Rectal smooth muscle tissue (tissue), 1 donor: ENCODE measurements around the gene CRYGN.
A peak's percentile ranks its signal among the peaks of the same experiment; 100 is the strongest.

Experiments
- H3K27ac ChIP-seq: one replicate; pipeline ENCODE4 v1.7.0; 2013; ENCODE audit warnings: low read depth, low read length, inconsistent platforms
- H3K27me3 ChIP-seq: one replicate; pipeline ENCODE4 v1.7.0; 2013; ENCODE audit warnings: low read length; ENCODE audit not compliant: control insufficient read depth, insufficient read depth
- H3K36me3 ChIP-seq: one replicate; pipeline ENCODE4 v1.7.0; 2013; ENCODE audit warnings: low read length; ENCODE audit not compliant: control insufficient read depth, insufficient read depth
- H3K4me1 ChIP-seq: one replicate; pipeline ENCODE4 v1.7.0; 2013; ENCODE audit warnings: low read length; ENCODE audit not compliant: control insufficient read depth, insufficient read depth
- H3K4me3 ChIP-seq: one replicate; pipeline ENCODE4 v1.7.0; 2013; ENCODE audit warnings: low read length
- H3K9ac ChIP-seq: one replicate; pipeline ENCODE4 v1.7.0; 2013; ENCODE audit warnings: low read length

CRYGN gene

DNA sequence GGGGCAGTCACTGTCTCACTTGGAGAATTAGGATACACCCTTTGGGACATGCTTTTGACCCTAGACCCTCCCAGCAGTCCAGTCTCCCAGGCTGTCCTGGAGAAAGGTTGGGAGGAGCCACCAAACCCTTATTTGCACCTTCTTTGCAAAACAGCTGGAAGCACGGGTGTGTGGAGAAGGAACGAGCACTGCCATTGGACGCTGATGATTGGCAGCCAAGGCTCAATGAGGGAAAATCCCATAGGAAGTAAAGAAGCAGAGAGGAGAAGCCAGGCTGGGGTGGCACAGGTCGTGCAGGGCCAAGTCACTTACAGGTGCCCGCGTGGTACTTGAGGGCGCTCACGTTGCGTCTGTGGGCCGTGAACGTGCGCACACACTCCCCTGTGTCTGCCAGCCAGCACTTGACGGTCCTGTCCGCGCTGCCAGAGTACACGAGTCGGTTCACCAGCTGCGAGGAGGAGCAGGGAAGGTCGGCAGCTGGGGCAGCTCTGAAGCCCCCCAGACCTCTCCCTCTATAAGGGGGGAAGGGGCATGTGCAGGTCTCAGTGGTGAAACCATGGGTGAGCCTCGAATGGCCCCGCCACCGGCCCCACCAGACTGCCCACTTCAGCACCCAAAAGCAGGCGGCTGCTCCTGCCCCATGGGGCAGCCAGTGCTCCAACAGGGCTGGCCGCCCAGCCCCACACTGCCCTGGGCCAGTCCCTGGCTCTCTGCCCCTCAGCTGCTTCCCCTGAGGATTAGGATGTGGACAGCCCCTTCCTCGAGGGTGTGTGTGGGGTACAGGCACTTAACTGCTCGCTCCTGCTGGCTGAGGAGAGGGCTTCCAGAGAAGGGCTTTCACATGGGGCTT is 54.9 kb downstream of the CRYGN start:
- Histone ChIP-seq H3K36me3 (no peaks in the 10 kb centered on the region), H3K4me3 (no peak overlapping the region), H3K4me1 (no peaks in the 10 kb centered on the region), H3K9ac (no peak overlapping the region), H3K27me3 (peaks cover 14% of the 10 kb centered on the region), H3K27ac (no peak overlapping the region)

- Histone ChIP-seq H3K27ac (no peak overlapping the region), H3K4me3 (no peak overlapping the region), H3K9ac (no peak overlapping the region), H3K36me3 (peaks cover 6% of the 10 kb centered on the region), H3K27me3 (peaks cover 14% of the 10 kb centered on the region), H3K4me1 (no peaks in the 10 kb centered on the region)
Measured at GRCh38 chr7:151384352-151384697, 55.6 kb downstream of the CRYGN start.

DNA sequence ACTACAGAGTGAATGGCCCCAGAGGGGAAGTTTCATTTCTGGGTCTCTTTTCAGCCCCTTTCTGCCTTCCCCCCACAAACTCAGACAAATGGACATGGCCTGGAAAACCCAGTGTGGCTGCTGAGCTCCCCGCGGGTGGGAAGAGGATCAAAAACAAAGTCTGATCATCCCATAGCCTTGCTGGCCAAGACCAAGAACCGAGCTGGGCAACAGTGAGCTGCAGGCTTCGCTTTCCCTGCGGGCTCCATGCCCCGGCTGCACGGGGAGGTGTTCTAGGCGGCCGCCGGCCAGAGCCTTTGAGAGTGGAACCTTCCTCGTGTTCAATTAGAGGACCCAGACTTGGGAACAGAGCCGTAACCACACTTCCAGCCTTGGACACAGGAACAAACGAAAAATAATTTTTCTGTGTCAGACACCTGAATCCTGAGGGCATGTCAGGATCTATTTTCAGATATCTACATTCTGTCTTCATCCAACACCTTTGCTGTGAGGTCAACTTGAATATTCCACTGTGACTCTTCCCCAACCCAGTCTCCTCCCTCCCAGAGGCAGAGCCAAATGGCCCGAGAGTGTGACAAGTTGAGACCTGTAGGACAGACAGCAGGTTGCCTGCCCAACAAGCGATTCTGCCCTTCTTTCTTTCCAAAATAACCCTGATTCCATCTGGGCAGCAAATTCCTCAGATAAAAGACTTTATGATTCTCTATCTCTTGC is 56.1 kb downstream of the CRYGN start:
- peaks cover 8% of the 10 kb centered on the region for H3K36me3 ChIP-seq
- peaks cover 14% of the 10 kb centered on the region for H3K27me3 ChIP-seq
- no peaks in the 10 kb centered on the region for H3K4me1 ChIP-seq
- no peak overlapping the region for H3K27ac ChIP-seq
- H3K9ac ChIP-seq = no peak overlapping the region
- no peak overlapping the region for H3K4me3 ChIP-seq

DNA sequence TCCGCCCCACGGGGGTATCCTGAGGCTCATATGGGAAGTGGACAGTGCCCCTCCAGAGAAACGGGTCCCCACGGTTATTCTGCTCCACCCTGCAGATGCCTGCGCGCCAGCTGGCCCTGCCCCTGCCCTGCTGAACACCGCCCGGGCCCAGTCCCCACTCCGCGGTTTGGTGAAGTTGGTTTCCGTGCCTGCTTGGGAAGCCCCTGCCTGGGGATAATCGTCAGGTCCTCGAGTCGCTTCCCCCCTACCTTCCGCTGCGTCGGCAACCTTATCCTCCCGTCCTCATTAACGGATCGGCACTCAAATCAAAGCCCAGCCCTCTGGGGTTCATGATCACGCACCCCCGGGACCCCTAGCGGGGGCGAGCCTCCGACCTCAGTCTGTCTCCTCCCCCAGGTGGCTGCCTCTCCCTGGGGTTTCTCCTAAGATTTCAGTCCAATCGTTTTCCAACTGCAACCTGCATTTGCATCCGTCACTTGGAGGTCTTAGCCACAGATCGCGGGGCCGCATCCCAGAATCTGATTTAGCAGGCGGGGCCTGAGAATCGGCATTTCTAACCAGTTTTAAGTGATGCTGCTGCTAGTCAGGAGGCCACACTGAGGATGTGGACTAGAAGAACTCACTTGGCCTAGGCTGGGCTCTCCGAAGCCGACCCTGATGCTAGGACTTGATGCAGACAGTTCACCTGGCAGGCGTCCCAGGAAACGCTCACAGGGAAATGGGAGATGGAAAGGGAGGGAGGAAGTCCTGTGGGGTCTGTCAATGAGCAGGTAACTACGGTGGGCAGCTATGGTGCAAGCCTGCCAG is 57.7 kb downstream of the CRYGN start:
- H3K4me1 ChIP-seq = no peaks in the 10 kb centered on the region
- H3K27ac ChIP-seq = no peak overlapping the region
- peaks cover 14% of the 10 kb centered on the region for H3K27me3 ChIP-seq
- peaks cover 13% of the 10 kb centered on the region for H3K36me3 ChIP-seq
- H3K9ac ChIP-seq = no peak overlapping the region
- peak overlapping the region; percentile 53 for H3K4me3 ChIP-seq

GRCh38 chr7:151381348-151382078 is 58.4 kb downstream of the CRYGN start:
- Histone ChIP-seq H3K27ac (no peak overlapping the region), H3K4me1 (no peaks in the 10 kb centered on the region), H3K4me3 (peak overlapping the region; percentile 53), H3K27me3 (peaks cover 14% of the 10 kb centered on the region), H3K36me3 (peaks cover 18% of the 10 kb centered on the region), H3K9ac (no peak overlapping the region)

DNA sequence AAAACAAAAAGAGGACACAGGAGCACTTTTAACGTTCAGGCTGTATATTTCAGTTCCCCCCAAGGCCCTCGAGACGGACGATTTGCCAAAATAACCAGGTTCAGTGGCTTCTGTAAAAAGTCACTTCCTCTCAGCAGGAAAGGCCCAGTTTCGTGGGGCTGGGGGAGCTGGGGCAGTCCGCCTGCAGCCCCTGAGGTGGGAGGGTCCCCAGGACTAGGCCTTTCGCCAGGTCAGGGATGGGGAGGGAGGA is 58.9 kb downstream of the CRYGN start:
- Histone ChIP-seq H3K9ac (no peak overlapping the region), H3K4me1 (no peaks in the 10 kb centered on the region), H3K36me3 (peaks cover 22% of the 10 kb centered on the region), H3K27ac (no peak overlapping the region), H3K4me3 (peak overlapping the region; percentile 53), H3K27me3 (peaks cover 14% of the 10 kb centered on the region)

DNA sequence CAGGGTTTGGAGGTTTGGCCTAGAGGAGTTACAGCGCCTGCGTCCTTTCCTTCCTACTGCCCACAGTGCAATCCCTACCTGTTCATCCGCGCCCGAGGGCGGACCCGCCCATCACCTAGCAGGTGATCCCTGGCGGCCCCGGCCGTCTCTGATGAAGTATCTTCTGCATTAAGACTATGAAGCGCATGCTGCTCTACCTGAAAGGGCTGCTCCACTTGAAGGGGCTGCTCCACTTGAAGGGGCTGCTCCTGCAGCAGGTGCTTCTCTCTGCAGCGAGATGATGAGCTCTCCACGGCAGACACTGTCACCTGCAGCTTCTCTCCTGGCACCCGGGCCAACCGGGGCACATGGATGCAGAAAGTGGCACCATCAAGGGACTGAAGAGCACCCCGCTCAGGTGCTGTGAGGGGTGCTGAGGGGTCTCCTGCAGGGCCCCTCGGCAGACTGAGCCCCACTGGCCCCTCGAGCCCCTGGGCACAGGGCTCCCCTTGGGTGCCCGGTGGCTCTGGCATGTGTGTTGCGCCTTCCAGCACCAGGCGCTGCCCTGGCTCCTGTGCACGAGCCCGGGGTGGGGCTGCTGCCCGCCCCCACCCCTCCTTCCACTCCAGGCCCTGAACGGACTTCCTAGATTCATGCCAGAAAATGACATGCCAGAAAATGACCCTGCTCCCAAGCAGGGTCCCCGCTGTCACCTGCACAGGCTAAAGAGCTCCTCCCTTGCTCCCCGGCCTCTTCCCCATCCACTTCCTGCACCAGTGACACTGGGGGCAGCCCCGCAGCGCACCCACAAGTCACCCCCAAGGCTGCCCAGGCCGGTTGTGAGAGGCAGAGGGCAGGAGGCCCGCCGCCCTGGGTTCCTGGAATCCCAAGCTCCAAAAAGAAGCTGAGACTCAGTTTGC is 59.5 kb downstream of the CRYGN start:
- Histone ChIP-seq H3K9ac (no peak overlapping the region), H3K36me3 (peaks cover 28% of the 10 kb centered on the region), H3K4me1 (no peaks in the 10 kb centered on the region), H3K27me3 (peaks cover 14% of the 10 kb centered on the region), H3K27ac (no peak overlapping the region), H3K4me3 (no peak overlapping the region)

GRCh38 chr7:151379534-151380198 is 60.3 kb downstream of the CRYGN start:
- peaks cover 30% of the 10 kb centered on the region for H3K36me3 ChIP-seq
- H3K27ac ChIP-seq = no peak overlapping the region
- H3K4me1 ChIP-seq = no peaks in the 10 kb centered on the region

DNA sequence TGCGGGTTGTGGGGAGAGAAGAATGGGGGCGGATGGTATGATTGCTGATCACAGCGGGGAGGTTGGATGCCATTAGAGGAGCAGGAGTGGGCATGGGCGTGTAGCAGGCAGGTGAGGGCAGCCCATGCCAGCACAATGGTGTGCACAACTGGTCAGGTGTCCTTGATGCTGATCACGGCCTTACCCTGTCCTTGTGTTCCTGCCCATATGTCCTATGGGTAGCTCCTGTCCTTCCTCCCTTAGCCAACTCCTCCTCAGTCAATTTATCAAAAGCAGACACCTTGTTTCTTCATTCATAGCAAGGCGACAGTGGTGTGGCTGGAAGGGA is 60.8 kb downstream of the CRYGN start:
- Histone ChIP-seq H3K4me1 (no peaks in the 10 kb centered on the region), H3K9ac (no peak overlapping the region), H3K4me3 (no peak overlapping the region), H3K36me3 (peaks cover 30% of the 10 kb centered on the region), H3K27me3 (peaks cover 14% of the 10 kb centered on the region), H3K27ac (no peak overlapping the region)

More at GRCh38 chr7:151379534-151380198, 60.3 kb downstream of the CRYGN start:
- Histone ChIP-seq H3K9ac (no peak overlapping the region), H3K27me3 (peaks cover 14% of the 10 kb centered on the region), H3K4me3 (no peak overlapping the region)
